Measurements from ENCODE around the gene NINL.

Gene NINL

DNA sequence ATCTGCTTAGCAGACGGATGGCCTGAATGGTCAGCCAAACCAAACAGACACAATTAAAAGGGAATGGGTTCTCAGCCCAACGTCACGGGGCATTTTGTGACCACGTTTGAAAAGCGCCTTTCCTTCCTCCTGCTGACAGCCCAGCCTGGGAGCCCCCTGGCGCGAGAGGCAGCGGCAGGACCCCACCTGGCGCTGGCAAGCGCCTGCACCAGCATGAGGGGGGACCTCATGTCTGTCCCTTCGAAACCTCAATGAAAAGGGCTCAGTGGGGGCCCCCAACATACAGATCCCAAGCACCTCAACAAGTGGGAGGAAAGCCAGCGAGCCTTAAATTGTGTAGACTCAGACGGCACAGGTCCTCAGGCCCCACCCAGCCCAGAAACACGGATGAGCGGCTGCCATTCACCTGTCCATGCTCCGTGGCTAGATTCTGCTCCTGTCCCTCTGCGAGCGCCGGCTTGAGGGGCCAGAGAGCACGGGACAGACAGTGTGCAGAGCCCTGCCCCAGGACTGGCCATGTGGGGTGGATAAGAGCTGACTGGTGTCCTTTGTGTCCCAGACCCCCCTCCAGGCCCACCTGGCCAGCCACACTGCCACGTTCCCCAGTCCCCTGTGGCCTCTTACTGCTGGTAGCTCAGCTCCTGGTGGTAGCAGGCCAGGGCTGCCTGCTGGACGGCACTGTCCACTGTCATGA lies 87.6 kb downstream of the NINL start:
- Mint-ChIP-seq H3K36me3 (no peaks in the 10 kb centered on the region), H3K4me3 (no peak overlapping the region)

DNA sequence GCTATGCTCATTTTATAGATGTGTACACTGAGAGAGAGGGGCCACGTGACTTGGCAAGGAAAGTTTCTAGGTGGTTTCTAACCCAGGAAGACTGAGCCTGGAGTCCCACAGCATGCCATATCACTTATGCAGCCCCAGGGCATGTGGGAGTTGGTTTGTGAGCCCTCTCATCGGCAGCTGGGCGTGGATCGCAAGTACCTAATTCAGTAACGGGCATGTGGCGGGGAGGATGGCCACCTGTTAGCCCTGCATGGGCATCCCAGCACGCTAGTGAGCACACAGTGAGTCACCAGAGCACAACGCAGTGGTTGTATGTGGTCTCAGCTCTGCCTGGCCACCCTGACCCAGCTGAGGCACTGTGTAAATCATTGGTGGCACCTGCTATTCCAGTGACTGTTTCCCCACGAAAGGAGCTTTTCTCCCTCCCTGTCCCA lies 88.3 kb downstream of the NINL start:
- Mint-ChIP-seq H3K4me3 (no peak overlapping the region), H3K9me3 (ENCODE audit: low read depth) (no peaks in the 10 kb centered on the region), H3K36me3 (no peaks in the 10 kb centered on the region), H3K27me3 (no peaks in the 10 kb centered on the region), H3K27ac (no peak overlapping the region), H3K4me1 (ENCODE audit: low read depth) (no peaks in the 10 kb centered on the region)

More for the DNA sequence above, 87.6 kb downstream of the NINL start:
- Mint-ChIP-seq H3K4me1 (ENCODE audit: low read depth) (no peaks in the 10 kb centered on the region), H3K27me3 (no peaks in the 10 kb centered on the region), H3K27ac (no peak overlapping the region), H3K9me3 (ENCODE audit: low read depth) (no peaks in the 10 kb centered on the region)

DNA sequence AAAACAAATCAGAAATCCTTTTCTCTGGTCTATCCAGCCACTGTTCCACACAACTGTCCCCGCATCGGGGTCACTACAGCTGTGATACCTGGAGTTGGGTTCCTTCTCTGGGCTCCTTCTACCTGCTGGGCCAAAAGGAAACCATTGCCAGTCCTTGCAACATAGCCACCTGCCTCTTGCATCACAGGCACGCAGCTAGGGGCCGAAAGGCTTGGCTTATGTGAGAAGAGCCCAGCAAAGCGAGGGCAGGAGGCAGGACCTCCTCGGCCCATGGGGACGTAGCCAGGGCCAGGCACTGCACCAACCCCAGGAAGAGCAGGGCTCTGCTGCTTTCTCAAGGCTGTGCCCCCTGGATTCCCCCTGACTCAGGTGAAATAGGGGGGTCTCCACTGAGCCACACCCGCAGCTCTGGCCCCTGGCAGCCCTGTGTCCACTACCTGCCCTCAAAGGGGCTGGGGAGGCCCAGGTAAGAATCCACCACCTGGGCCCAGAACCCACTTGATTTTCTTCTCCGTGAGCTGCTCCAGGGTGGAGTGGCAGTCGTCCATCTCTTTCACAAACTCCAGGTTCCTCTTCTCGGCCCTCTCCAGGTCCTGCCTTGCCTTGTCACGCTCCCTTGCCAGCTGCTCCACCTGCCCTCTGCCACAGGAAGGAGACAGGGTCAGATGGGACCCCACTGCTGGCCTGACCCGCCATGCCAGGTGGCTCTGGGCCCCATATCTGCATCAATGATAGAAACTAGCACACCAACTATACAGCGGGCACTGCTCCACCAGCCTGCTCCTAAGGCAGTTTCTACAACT lies 89.0 kb downstream of the NINL start:
- no peaks in the 10 kb centered on the region for H3K36me3 Mint-ChIP-seq
- H3K4me3 Mint-ChIP-seq = no peak overlapping the region
- no peaks in the 10 kb centered on the region for H3K27me3 Mint-ChIP-seq
- no peak overlapping the region for H3K27ac Mint-ChIP-seq
- H3K4me1 Mint-ChIP-seq (ENCODE audit: low read depth) = no peaks in the 10 kb centered on the region
- H3K9me3 Mint-ChIP-seq (ENCODE audit: low read depth) = no peaks in the 10 kb centered on the region

DNA sequence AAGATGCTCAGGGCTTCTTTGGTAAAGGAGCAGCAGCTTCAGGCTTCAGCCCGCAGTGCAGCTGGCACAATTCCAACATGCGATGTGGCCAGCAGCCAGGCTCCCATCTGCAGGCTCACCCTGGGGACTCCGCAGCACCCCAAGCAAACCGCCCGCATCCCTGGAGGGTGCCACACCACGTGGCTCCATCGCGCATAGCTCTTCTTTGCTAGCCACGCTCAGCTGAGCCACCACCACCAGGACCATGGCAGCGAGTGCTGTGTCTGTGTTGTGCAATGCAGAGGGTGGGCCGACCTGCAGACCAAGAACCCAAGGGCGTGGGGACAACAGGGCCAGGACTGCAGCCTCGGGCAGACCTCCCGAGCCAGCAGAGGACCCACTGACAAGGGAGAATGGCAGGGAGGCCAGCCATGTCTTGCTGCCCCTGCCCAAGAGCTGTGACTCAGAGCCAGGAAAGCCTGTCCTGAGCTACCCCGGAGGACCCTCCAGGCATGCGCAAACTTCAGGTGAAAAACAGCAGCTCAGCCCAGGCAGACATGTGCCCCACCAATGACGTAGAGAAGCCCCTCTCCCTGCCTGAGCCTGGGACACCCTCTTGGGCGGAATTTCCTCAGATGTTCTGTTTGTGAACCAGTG lies 90.0 kb downstream of the NINL start:
- Mint-ChIP-seq H3K9me3 (ENCODE audit: low read depth) (no peaks in the 10 kb centered on the region), H3K27me3 (no peaks in the 10 kb centered on the region), H3K4me3 (no peak overlapping the region), H3K36me3 (no peaks in the 10 kb centered on the region), H3K27ac (no peak overlapping the region), H3K4me1 (ENCODE audit: low read depth) (no peaks in the 10 kb centered on the region)

DNA sequence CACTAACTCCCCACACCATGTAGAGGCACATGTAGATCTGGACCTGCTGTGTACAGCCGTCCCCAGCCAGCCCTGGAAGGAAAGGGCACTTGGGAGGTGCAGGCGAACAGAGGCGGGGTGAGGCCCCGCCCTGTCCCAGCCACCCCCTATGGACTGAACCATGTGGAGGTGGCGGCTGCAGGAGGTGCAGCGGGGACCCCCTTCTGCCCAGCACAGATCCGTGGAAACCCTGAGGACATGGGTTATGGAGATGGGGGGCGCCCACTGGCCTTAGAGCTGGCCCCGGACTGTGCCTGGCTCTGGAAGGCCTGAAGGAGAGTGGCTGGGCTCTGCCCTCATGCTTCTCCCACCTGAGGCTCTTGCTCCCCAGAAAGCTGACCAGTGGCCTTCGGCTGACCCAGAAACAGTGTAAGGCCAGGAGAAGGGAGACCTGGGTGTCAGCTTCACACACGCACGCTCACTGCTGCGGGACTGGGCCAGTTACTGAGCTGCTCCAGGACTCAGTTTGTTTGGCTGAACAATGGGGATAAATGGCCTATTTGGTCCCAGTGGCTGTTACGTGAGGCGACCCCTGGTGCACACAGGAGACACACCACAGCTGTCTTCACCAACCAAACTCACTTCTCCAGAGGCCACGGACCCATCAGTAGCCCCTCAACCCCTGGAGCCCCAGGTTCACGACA lies 90.7 kb downstream of the NINL start:
- no peaks in the 10 kb centered on the region for H3K4me1 Mint-ChIP-seq (ENCODE audit: low read depth)
- H3K4me3 Mint-ChIP-seq = no peak overlapping the region
- no peaks in the 10 kb centered on the region for H3K36me3 Mint-ChIP-seq
- H3K9me3 Mint-ChIP-seq (ENCODE audit: low read depth) = no peaks in the 10 kb centered on the region
- H3K27ac Mint-ChIP-seq = no peak overlapping the region
- no peaks in the 10 kb centered on the region for H3K27me3 Mint-ChIP-seq

DNA sequence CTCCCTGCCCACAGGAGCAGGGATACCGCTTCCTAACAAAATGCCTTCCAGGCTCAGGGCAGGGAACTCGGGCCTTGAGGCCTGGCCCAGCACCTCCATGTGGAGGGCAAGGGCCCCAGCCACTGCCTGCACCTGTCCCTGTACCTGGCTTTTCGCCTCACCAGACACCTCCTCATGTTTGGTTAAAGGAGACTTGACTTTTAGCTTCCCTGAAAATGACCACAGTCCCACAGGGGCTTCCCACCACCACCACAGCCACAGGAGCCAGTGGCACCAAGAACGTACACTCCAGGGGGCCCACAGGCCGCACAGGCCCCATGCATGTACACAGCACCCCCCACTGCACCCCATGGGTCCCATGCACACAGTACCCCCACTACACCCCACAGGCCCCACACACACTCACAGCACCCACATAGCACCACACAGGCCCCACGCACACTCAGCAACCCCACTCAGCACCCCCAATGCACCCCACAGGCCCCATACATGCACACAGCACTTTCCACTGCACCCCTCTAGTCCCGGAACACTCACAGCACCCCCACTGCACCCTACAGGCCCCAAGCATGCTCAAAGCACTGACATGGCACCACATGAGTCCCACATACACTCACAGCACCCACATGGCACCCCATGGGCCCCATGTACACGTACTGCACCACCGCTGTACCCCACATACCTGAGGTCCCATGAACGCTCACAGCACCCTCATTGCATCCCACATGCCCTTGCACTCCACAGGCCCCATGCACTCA lies 91.4 kb downstream of the NINL start:
- H3K9me3 Mint-ChIP-seq (ENCODE audit: low read depth) = no peaks in the 10 kb centered on the region
- H3K27me3 Mint-ChIP-seq = no peaks in the 10 kb centered on the region
- H3K4me3 Mint-ChIP-seq = no peak overlapping the region
- no peaks in the 10 kb centered on the region for H3K36me3 Mint-ChIP-seq
- no peaks in the 10 kb centered on the region for H3K4me1 Mint-ChIP-seq (ENCODE audit: low read depth)
- H3K27ac Mint-ChIP-seq = no peak overlapping the region

DNA sequence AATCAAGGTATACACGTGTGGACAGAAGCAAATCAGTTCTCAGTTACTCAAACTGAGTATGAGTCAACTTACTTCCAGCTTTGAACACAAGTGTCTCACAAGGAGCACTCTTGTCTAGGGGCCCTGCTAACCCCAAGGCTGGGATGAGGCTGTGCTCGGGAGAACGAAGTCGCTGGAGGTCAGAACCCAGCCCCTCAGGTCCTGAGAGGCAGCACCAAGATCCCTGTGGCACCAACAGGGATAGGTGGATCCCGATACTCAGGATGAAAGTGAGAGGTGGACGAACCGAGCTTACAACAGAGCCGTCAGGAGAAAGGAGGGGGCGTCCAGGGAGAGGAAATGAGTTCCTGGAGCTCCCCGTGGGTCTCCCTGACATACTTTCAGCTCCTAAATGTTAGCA lies 92.2 kb downstream of the NINL start:
- H3K4me3 Mint-ChIP-seq = no peak overlapping the region
- no peaks in the 10 kb centered on the region for H3K9me3 Mint-ChIP-seq (ENCODE audit: low read depth)
- H3K27me3 Mint-ChIP-seq = no peaks in the 10 kb centered on the region
- no peaks in the 10 kb centered on the region for H3K4me1 Mint-ChIP-seq (ENCODE audit: low read depth)
- H3K27ac Mint-ChIP-seq = no peak overlapping the region
- no peaks in the 10 kb centered on the region for H3K36me3 Mint-ChIP-seq

DNA sequence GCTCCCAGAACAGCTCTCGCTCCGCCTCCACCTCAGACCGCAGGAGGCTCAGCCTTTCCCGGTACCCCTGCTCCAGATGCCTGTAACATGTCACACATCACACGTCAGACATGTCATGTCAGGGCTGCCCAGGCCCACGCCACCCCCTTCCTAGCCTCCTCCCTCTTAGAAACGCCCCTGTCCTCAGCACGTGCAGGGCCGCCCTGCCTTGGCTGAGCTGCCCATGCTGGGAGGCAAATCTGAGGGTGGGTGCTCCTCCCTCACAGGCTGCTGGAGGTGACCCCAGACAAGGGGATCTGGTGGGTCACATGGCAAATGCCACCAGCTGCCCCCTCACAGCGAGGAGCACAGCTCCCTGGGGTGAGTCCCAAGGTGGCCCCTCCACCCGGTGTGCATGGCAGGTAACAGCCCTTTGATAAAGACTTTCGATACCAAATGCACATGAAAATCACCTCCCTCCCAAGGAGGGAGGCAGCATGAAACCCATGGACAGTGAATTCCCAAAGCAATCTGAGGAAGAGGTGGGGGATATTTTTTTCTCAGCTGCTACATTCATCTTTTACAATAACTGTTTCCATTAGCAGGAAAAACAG lies 93.8 kb downstream of the NINL start:
- Mint-ChIP-seq H3K36me3 (no peaks in the 10 kb centered on the region), H3K9me3 (ENCODE audit: low read depth) (no peaks in the 10 kb centered on the region), H3K27me3 (no peaks in the 10 kb centered on the region), H3K4me1 (ENCODE audit: low read depth) (peaks cover 4% of the 10 kb centered on the region), H3K27ac (no peak overlapping the region), H3K4me3 (no peak overlapping the region)

DNA sequence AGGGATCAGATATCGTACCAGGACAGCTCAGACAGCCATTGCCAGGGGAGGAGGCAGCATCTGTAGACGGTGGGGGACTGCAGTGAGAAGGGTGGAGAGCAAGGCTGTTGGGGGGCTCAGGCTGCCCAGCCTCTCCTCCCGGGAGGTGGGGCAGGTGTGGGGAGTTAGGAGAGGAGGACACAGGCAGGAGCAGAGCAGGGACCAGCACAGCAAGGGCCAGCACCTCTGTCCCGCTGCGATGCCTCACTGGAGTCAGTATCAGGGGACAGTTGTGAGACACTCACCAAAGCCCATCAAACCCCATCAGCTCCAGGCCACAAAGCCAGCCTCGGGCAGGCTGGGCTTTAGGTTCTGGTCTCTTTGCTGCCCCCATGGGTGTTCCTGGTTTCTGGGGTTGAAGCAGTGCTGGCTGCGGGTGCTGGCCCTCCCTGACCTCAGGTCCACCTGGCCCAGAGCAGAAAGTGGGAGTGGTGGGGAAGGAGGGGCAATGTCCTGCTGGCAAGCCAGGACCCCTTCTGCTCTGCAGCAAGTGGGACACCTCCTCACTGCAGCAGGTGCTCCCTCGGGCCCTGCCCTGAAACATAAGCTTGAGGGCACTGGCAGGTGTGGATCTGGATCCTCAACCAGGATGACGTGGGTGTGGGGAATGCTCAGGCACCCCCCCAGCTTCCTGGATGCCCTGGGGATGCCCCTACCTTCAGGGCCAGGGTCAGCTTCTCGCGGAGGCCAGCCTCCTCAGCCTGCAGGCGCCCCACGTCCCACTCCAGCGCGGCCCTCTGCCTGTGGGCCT lies 94.5 kb downstream of the NINL start:
- Mint-ChIP-seq H3K4me1 (ENCODE audit: low read depth) (peaks cover 10% of the 10 kb centered on the region), H3K36me3 (no peaks in the 10 kb centered on the region), H3K4me3 (no peak overlapping the region), H3K9me3 (ENCODE audit: low read depth) (no peaks in the 10 kb centered on the region), H3K27me3 (no peaks in the 10 kb centered on the region), H3K27ac (no peak overlapping the region)

DNA sequence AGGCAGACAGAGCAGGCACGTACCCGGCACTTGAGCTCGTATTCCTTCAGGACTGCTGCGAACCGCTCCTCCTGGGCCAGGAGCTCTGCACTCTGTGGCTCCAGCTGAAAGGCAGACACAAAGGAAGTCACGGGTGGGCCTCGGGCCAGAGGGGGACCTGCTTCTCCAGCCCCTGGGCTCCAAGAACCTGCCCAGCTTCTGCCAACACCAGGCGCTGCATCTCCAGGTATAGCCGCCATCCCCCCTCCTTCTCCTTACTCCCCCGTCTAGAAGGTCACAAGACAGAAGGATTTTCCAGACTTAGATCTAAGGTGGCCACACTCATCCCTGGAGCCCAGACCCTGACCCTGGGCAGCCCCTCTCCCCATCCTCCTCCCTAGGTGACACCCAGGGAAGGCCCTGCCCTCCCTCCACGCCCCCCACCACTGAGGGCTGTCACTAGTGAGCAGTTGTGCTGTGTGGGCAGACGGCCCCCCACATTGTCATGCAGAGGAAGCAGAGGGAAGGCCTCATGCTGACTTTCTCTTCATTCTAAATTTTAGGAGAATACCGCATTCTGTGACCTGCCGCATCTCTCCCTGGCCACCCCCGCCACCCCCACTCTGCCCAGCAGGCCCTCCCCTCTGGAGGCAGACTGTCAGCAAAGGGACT lies 96.0 kb downstream of the NINL start:
- no peak overlapping the region for H3K27ac Mint-ChIP-seq
- H3K4me3 Mint-ChIP-seq = no peak overlapping the region
- no peaks in the 10 kb centered on the region for H3K9me3 Mint-ChIP-seq (ENCODE audit: low read depth)
- no peaks in the 10 kb centered on the region for H3K27me3 Mint-ChIP-seq
- H3K36me3 Mint-ChIP-seq = no peaks in the 10 kb centered on the region
- peaks cover 24% of the 10 kb centered on the region for H3K4me1 Mint-ChIP-seq (ENCODE audit: low read depth)

DNA sequence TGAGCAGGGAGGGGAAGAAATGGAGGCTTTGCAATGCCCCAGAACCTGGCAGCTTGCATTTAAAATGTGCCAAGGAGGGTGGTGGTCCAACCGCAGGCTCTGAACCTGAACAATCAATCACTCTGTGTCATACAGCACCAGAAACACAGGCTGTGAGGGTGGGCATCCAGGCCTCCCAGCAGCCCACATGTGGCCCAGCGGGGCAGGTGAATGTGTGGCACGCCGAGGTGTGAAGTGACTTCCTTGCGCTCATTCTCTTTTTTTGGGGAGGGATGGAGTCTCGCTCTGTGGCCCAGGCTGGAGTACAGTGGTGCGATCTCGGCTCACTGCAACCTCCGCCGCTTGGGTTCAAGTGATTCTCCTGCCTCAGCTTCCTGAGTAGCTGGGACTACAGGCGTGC lies 97.4 kb downstream of the NINL start:
- no peaks in the 10 kb centered on the region for H3K27me3 Mint-ChIP-seq
- peaks cover 26% of the 10 kb centered on the region for H3K4me1 Mint-ChIP-seq (ENCODE audit: low read depth)
- no peak overlapping the region for H3K27ac Mint-ChIP-seq

DNA sequence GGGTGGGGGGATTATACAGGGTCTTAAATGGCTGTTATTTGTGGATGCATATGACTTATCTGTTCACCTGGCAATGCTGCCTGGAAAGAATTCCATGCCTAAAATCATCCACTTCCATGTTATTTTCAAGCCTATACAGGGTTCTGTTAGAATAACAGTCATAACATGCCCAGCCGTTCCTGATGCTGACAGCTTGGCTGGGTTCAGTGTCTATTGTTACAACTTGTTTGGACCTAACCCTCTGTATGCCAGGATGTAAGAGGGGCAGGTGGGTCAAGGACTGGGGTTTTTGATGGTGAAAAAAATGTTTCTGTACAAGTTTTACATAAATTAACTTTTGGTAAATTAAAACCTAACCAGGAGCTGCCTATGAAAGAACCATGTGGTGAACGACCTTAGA lies 98.0 kb downstream of the NINL start:
- no peak overlapping the region for H3K4me3 Mint-ChIP-seq
- no peak overlapping the region for H3K27ac Mint-ChIP-seq
- no peaks in the 10 kb centered on the region for H3K27me3 Mint-ChIP-seq
- H3K36me3 Mint-ChIP-seq = no peaks in the 10 kb centered on the region
- peaks cover 26% of the 10 kb centered on the region for H3K4me1 Mint-ChIP-seq (ENCODE audit: low read depth)
- no peaks in the 10 kb centered on the region for H3K9me3 Mint-ChIP-seq (ENCODE audit: low read depth)

More for the DNA sequence above, 97.4 kb downstream of the NINL start:
- no peak overlapping the region for H3K4me3 Mint-ChIP-seq
- H3K9me3 Mint-ChIP-seq (ENCODE audit: low read depth) = no peaks in the 10 kb centered on the region
- H3K36me3 Mint-ChIP-seq = no peaks in the 10 kb centered on the region

DNA sequence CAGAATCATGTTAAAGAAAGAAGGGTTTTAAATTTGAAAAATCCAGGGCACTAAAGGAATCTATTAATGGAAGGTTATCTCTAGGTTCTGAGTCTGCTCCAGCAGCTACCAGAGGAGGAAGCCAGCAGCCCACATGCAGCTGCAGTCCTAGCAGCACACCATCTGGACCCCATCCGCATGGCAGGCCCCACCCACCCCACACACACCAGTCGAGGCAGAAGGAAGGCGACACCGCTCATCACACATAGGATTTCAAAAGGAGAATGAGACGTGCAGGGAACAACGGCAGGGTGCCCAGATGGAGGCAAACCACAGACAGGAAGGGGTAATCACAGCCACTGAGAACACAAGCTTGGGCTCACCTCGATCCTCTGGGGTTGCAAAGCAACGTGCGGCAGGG lies 99.0 kb downstream of the NINL start:
- Mint-ChIP-seq H3K36me3 (no peaks in the 10 kb centered on the region), H3K9me3 (ENCODE audit: low read depth) (no peaks in the 10 kb centered on the region), H3K4me1 (ENCODE audit: low read depth) (peaks cover 26% of the 10 kb centered on the region), H3K27ac (peak overlapping the region; percentile 35), H3K27me3 (no peaks in the 10 kb centered on the region), H3K4me3 (no peak overlapping the region)
